ENCODE data around the gene TAS2R8. TPM values are rescaled to one million over a fixed set of nuclear protein-coding genes. Genes with fewer than 3 reads are reported as not detected.

Gene TAS2R8, protein sequence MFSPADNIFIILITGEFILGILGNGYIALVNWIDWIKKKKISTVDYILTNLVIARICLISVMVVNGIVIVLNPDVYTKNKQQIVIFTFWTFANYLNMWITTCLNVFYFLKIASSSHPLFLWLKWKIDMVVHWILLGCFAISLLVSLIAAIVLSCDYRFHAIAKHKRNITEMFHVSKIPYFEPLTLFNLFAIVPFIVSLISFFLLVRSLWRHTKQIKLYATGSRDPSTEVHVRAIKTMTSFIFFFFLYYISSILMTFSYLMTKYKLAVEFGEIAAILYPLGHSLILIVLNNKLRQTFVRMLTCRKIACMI
- not detected in 2 replicates for total RNA-seq (2014; rRNA removed)
- Bru-seq, nascent RNA: percentile 34 among the genes with signal in this experiment
- percentile 50 among the genes with signal in this experiment for BruChase-seq, experiment 1, labeled RNA remaining after a 6-hour chase
- percentile 56 among the genes with signal in this experiment for BruChase-seq, experiment 2, labeled RNA remaining after a 2-hour chase
- long read RNA-seq: 0 reads

DNA sequence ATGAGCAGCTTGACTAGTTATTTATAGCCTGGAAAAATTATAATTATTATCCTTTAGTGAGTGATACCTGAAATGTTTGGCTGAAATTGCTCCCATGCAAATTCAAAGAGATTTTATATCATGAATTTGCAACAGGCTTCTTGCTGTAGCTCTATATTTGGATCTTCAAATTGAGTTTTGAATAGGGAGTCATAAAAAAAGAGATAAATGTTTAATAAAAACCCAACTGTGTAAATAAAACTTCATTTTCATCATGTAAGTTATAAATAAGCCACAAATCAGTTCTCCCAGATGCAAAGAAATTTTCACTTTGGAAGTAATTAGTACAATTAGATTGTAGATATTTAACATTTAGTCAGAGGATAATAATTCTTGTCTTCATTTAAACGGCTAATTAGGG, at the start of gene TAS2R8:
Gene TAS2R8, minus strand, starts transcription at position 101 of the 400 bp plus-strand sequence. CDS start 306 bp downstream, outside the sequence.
- H3K36me3 ChIP-seq (ENCODE audit: low read depth, low read length): no peaks in the 10 kb centered on the region
- no peaks in the 10 kb centered on the region for H3K4me1 ChIP-seq (ENCODE audit: insufficient read depth, low read length)
- no peak within 1 kb of the TSS for H3K27ac ChIP-seq (ENCODE audit: low read length)
- no peak within 1 kb of the TSS for H3K4me2 ChIP-seq (ENCODE audit: low read length)
- no TSS peak for BruUV-seq (replicated peaks)
- ChIA-PET POLR2A (ENCODE audit: unreplicated experiment) (no interaction called here), CTCF (no interaction called here)
- H3K79me2 ChIP-seq (ENCODE audit: low read length): no peaks in the 10 kb centered on the region
- no peaks in the 10 kb centered on the region for H3K9me3 ChIP-seq (ENCODE audit: low read length)
- H3K9me2 ChIP-seq (replicated peaks; ENCODE audit: low read length): no peaks in the 10 kb centered on the region
- no peak within 1 kb of the TSS for H3K9ac ChIP-seq (ENCODE audit: low read length)
- TF ChIP-seq, protein P1, sequence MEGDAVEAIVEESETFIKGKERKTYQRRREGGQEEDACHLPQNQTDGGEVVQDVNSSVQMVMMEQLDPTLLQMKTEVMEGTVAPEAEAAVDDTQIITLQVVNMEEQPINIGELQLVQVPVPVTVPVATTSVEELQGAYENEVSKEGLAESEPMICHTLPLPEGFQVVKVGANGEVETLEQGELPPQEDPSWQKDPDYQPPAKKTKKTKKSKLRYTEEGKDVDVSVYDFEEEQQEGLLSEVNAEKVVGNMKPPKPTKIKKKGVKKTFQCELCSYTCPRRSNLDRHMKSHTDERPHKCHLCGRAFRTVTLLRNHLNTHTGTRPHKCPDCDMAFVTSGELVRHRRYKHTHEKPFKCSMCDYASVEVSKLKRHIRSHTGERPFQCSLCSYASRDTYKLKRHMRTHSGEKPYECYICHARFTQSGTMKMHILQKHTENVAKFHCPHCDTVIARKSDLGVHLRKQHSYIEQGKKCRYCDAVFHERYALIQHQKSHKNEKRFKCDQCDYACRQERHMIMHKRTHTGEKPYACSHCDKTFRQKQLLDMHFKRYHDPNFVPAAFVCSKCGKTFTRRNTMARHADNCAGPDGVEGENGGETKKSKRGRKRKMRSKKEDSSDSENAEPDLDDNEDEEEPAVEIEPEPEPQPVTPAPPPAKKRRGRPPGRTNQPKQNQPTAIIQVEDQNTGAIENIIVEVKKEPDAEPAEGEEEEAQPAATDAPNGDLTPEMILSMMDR (conservative IDR thresholded peaks at IDR 0.05; ENCODE audit: low read depth, low read length): no peak
- TF ChIP-seq EZH2 (IDR thresholded peaks at IDR 0.05; ENCODE audit: low read length, unreplicated experiment): no peak
- TF ChIP-seq EZH2phosphoT487 (IDR thresholded peaks at IDR 0.05; ENCODE audit: borderline replicate concordance, low read length): no peak
- intact Hi-C loops (cut with micrococcal nuclease): no loop called here
- H3F3A ChIP-seq (ENCODE audit: low read length, unreplicated experiment): no peaks in the 10 kb centered on the region
- no peak for ATAC-seq
- H3K27me3 ChIP-seq (ENCODE audit: low read length): no peaks in the 10 kb centered on the region
- DNase-seq: no peak
- no peak within 1 kb of the TSS for H2AFZ ChIP-seq (ENCODE audit: low read length)
- no peaks in the 10 kb centered on the region for H4K20me1 ChIP-seq (ENCODE audit: low read length)
- H3K4me3 ChIP-seq (ENCODE audit: low read length): no peak within 1 kb of the TSS

DNA sequence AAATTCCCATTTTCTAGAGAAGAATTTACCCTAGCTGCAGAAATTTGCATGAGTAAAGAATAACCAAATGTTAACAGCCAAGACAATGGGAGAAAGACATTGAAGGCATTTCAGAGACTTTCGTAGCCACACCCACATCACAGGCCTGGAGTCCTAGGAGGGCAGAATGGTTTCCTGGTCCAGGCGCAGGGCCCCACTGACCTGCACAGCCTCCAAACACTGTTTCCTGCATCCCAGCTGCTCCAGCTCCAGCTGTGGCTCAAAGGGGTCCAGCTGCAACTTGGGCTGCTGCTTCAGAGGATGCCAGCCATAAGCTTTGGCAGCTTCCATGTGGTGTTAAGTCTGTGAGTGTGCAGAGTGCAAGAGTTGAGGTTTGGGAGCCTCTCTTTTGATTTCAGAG, 48.7 kb upstream of the TAS2R8 start:
- no peaks in the 10 kb centered on the region for H3K9me2 ChIP-seq (replicated peaks; ENCODE audit: low read length)
- CTCF ChIA-PET: no interaction called here
- peaks cover 11% of the 10 kb centered on the region for H3K4me1 ChIP-seq (ENCODE audit: insufficient read depth, low read length)
- ATAC-seq (no peak), DNase-seq (no peak)
- H3K4me3 ChIP-seq (ENCODE audit: low read length): no peak overlapping the region
- peaks cover 4% of the 10 kb centered on the region; the same call in 1 of the 2 replicates for H3K9me3 ChIP-seq (ENCODE audit: low read length)
- POLR2A ChIA-PET (ENCODE audit: unreplicated experiment): no interaction called here
- no peak overlapping the region for H3K9ac ChIP-seq (ENCODE audit: low read length)
- TF ChIP-seq, protein P1 (conservative IDR thresholded peaks at IDR 0.05; ENCODE audit: low read depth, low read length): no peak
- no peak for TF ChIP-seq EZH2phosphoT487 (IDR thresholded peaks at IDR 0.05; ENCODE audit: borderline replicate concordance, low read length)
- no peak for TF ChIP-seq EZH2 (IDR thresholded peaks at IDR 0.05; ENCODE audit: low read length, unreplicated experiment)
- BruUV-seq (replicated peaks): no TSS peak
- H3K27ac ChIP-seq (ENCODE audit: low read length): no peak overlapping the region
- no peaks in the 10 kb centered on the region for H3F3A ChIP-seq (ENCODE audit: low read length, unreplicated experiment)
- H2AFZ ChIP-seq (ENCODE audit: low read length): no peak overlapping the region
- H4K20me1 ChIP-seq (ENCODE audit: low read length): no peaks in the 10 kb centered on the region
- H3K27me3 ChIP-seq (ENCODE audit: low read length): no peaks in the 10 kb centered on the region
- intact Hi-C loops (cut with micrococcal nuclease): no loop called here
- H3K36me3 ChIP-seq (ENCODE audit: low read depth, low read length): no peaks in the 10 kb centered on the region; the same call in 1 of the 2 replicates
- no peak overlapping the region for H3K4me2 ChIP-seq (ENCODE audit: low read length)
- H3K79me2 ChIP-seq (ENCODE audit: low read length): no peaks in the 10 kb centered on the region

DNA sequence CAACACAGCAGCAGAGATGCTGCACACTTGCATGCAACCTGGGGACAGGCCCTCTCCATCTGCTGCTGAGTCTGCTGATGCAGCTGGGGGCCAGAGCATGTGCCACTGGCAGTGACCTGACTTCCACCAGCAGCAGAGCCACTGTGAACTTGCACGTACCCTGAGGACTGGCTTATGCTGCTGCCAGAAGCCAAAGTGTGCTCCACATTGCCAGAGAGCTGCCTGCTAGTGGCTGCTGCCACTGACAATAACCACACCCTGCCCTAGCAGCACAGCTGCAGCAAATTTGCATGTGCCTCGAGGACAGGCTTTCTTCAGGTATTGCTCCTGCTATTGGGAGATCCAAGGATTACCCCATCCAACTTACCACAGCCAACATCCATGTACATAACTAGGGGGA, 46.7 kb upstream of the TAS2R8 start:
- Histone ChIP-seq H2AFZ (ENCODE audit: low read length) (no peak overlapping the region), H3K9me3 (ENCODE audit: low read length) (peaks cover 4% of the 10 kb centered on the region; the same call in 1 of the 2 replicates), H4K20me1 (ENCODE audit: low read length) (no peaks in the 10 kb centered on the region), H3K4me2 (ENCODE audit: low read length) (no peak overlapping the region), H3K4me1 (ENCODE audit: insufficient read depth, low read length) (peaks cover 27% of the 10 kb centered on the region), H3K9ac (ENCODE audit: low read length) (no peak overlapping the region), H3K79me2 (ENCODE audit: low read length) (no peaks in the 10 kb centered on the region), H3K27ac (ENCODE audit: low read length) (no peak overlapping the region), H3F3A (ENCODE audit: low read length, unreplicated experiment) (no peaks in the 10 kb centered on the region), H3K36me3 (ENCODE audit: low read depth, low read length) (no peaks in the 10 kb centered on the region; the same call in 1 of the 2 replicates), H3K4me3 (ENCODE audit: low read length) (no peak overlapping the region), H3K9me2 (replicated peaks; ENCODE audit: low read length) (no peaks in the 10 kb centered on the region), H3K27me3 (ENCODE audit: low read length) (no peaks in the 10 kb centered on the region)
- POLR2A ChIA-PET (ENCODE audit: unreplicated experiment): no interaction called here
- ATAC-seq (no peak), DNase-seq (no peak)
- intact Hi-C loops (cut with micrococcal nuclease): no loop called here
- BruUV-seq (replicated peaks): no TSS peak
- CTCF ChIA-PET: no interaction called here
- TF ChIP-seq, protein P1 (conservative IDR thresholded peaks at IDR 0.05; ENCODE audit: low read depth, low read length): no peak
- no peak for TF ChIP-seq EZH2phosphoT487 (IDR thresholded peaks at IDR 0.05; ENCODE audit: borderline replicate concordance, low read length)
- no peak for TF ChIP-seq EZH2 (IDR thresholded peaks at IDR 0.05; ENCODE audit: low read length, unreplicated experiment)
